OCI-M2 (cell line): Measurements from ENCODE around the gene KANSL2.
"Not testable (repeated sequence)": the region's sequence is repeated elsewhere in the genome, so short reads cannot be mapped to it uniquely, and the experiment has no call there.

Experiments used
- DNase-seq: peaks from one replicate; lab custom pipeline; 2025; ENCODE audit not compliant: unreplicated experiment; lab: John Stamatoyannopoulos, UW

KANSL2 gene

GRCh38 chr12:48686037-48686595, 4.1 kb upstream of the KANSL2 start:
- DNase-seq = no peak

GRCh38 chr12:48683534-48683933, 1.5 kb upstream of the KANSL2 start:
- DNase-seq = no peak

- no peak for DNase-seq
Measured at GRCh38 chr12:48682927-48683326, 889 bp upstream of the KANSL2 start.

GRCh38 chr12:48682533-48682905, 481 bp upstream of the KANSL2 start:
- DNase-seq = not testable (repeated sequence)

GRCh38 chr12:48681399-48681709, 684 bp downstream of the KANSL2 start:
- no peak for DNase-seq

GRCh38 chr12:48680861-48681260, 1.2 kb downstream of the KANSL2 start:
- no peak for DNase-seq

GRCh38 chr12:48678551-48679185, 3.4 kb downstream of the KANSL2 start:
- DNase-seq = no peak

GRCh38 chr12:48671231-48671856, 10.7 kb downstream of the KANSL2 start:
- DNase-seq = no peak

- no peak for DNase-seq
Measured at GRCh38 chr12:48668996-48669395, 13.0 kb downstream of the KANSL2 start.

- no peak for DNase-seq
Measured at GRCh38 chr12:48659863-48660262, 22.2 kb downstream of the KANSL2 start.

GRCh38 chr12:48651681-48652080, 30.4 kb downstream of the KANSL2 start:
- no peak for DNase-seq

GRCh38 chr12:48645354-48645753, 36.7 kb downstream of the KANSL2 start:
- DNase-seq = not testable (repeated sequence)

- no peak for DNase-seq
Measured at GRCh38 chr12:48643011-48643410, 39.0 kb downstream of the KANSL2 start.

- DNase-seq = not testable (repeated sequence)
Measured at GRCh38 chr12:48641752-48642555, 40.1 kb downstream of the KANSL2 start.

- no peak for DNase-seq
Measured at GRCh38 chr12:48640854-48641253, 41.2 kb downstream of the KANSL2 start.

- no peak for DNase-seq
Measured at GRCh38 chr12:48640428-48640827, 41.6 kb downstream of the KANSL2 start.

- DNase-seq = no peak
Measured at GRCh38 chr12:48631071-48631470, 51.0 kb downstream of the KANSL2 start.

GRCh38 chr12:48630346-48630745, 51.7 kb downstream of the KANSL2 start:
- no peak for DNase-seq

- no peak for DNase-seq
Measured at GRCh38 chr12:48629541-48629940, 52.5 kb downstream of the KANSL2 start.

- no peak for DNase-seq
Measured at GRCh38 chr12:48627556-48627955, 54.5 kb downstream of the KANSL2 start.

- not testable (repeated sequence) for DNase-seq
Measured at GRCh38 chr12:48622997-48623396, 59.0 kb downstream of the KANSL2 start.

GRCh38 chr12:48618541-48618940, 63.5 kb downstream of the KANSL2 start:
- peak; percentile 9 for DNase-seq
